Naive thymus-derived CD4-positive, alpha-beta T cell (primary cell): Measurements from ENCODE around the gene DMD. TPM values are rescaled to one million over a fixed set of nuclear protein-coding genes. Genes with fewer than 3 reads are reported as not detected.

ENCODE experiments used
- ATAC-seq: fragments of 150-1000 bp; cut with Tn5 transposase; 2 replicates; pipeline ENCODE4 v1.10.0; 2021; ENCODE audit warnings: mild to moderate bottlenecking, moderate library complexity
- CTCF ChIA-PET: fragments of 350-600 bp; sonication (Branson Sonifier 250); formaldehyde crosslinking; loops from one replicate; lab custom pipeline; 2021; ENCODE audit warnings: antibody characterized with exemption; lab: Charles Lee
- POLR2A ChIA-PET: fragments of 350-600 bp; sonication (Branson Sonifier 250); formaldehyde crosslinking; loops from one replicate; lab custom pipeline; 2021; ENCODE audit warnings: antibody characterized with exemption, inconsistent platforms; lab: Charles Lee
- DNase-seq, 9 donors: peaks; one replicate each; pipeline versions ENCODE4 v3.0.0 to v3.0.0-alpha.2; 2020 to 2022; ENCODE audit warnings: mixed read lengths in 1 of 9
- H3K27ac ChIP-seq: one replicate; pipeline ENCODE4 v1.7.0; 2013; ENCODE audit warnings: mild to moderate bottlenecking, low read depth, low read length, moderate library complexity
- H3K27me3 ChIP-seq, 2 donors: one replicate each; pipeline ENCODE4 v1.7.0; 2013; ENCODE audit warnings: low read length in 2 of 2, mild to moderate bottlenecking in 2 of 2, moderate library complexity in 2 of 2; ENCODE audit not compliant: control insufficient read depth in 2 of 2, insufficient read depth in 2 of 2
- H3K36me3 ChIP-seq, 3 experiments: 1 replicate in 2 of 3; 2 replicates in 1 of 3; pipeline ENCODE4 v1.7.0; 2013; ENCODE audit warnings: low read length in 3 of 3, mild to moderate bottlenecking in 3 of 3, moderate library complexity in 1 of 3; ENCODE audit not compliant: insufficient read depth in 3 of 3, control insufficient read depth in 2 of 3
- H3K4me1 ChIP-seq, 2 donors: one replicate each; pipeline ENCODE4 v1.7.0; 2013; ENCODE audit warnings: low read length in 2 of 2, mild to moderate bottlenecking in 2 of 2, moderate library complexity in 1 of 2; ENCODE audit not compliant: control insufficient read depth in 2 of 2, insufficient read depth in 2 of 2
- H3K4me3 ChIP-seq: 2 replicates; pipeline ENCODE4 v1.7.0; 2013; ENCODE audit warnings: mild to moderate bottlenecking, low read length
- H3K9me3 ChIP-seq, 3 experiments: 1 replicate in 2 of 3; 2 replicates in 1 of 3; pipeline ENCODE4 v1.7.0; 2013; ENCODE audit warnings: low read length in 3 of 3; ENCODE audit not compliant: control insufficient read depth in 2 of 3
- H3K27ac Mint-ChIP-seq, 9 donors: one replicate each; pipeline ENCODE4 v1.8.0; 2020 to 2022; ENCODE audit warnings: mixed read lengths in 9 of 9, mild to moderate bottlenecking in 8 of 9, moderate library complexity in 5 of 9, inconsistent platforms in 2 of 9
- H3K27me3 Mint-ChIP-seq, 5 donors: one replicate each; pipeline ENCODE4 v1.8.0; 2021 to 2022; ENCODE audit warnings: mixed read lengths in 5 of 5, mild to moderate bottlenecking in 1 of 5
- H3K36me3 Mint-ChIP-seq, 5 donors: one replicate each; pipeline ENCODE4 v1.8.0; 2020 to 2022; ENCODE audit warnings: mixed read lengths in 5 of 5, mild to moderate bottlenecking in 3 of 5, inconsistent platforms in 1 of 5
- H3K4me1 Mint-ChIP-seq, 7 donors: one replicate each; pipeline ENCODE4 v1.8.0; 2020 to 2022; ENCODE audit warnings: mixed read lengths in 7 of 7, mild to moderate bottlenecking in 3 of 7, inconsistent platforms in 1 of 7
- H3K4me3 Mint-ChIP-seq, 10 donors: one replicate each; pipeline ENCODE4 v1.8.0; 2020 to 2022; ENCODE audit warnings: mild to moderate bottlenecking in 10 of 10, mixed read lengths in 10 of 10, moderate library complexity in 6 of 10, inconsistent platforms in 2 of 10
- H3K9me3 Mint-ChIP-seq, 11 donors: one replicate each; pipeline ENCODE4 v1.8.0; 2020 to 2022; ENCODE audit warnings: mixed read lengths in 11 of 11, mild to moderate bottlenecking in 4 of 11, inconsistent platforms in 1 of 11, moderate library complexity in 1 of 11
- intact Hi-C, 2 donors: fragments of 100-400 bp; cut with micrococcal nuclease; formaldehyde crosslinking; loops; one replicate each; pipeline ENCODE4 v1.15.1; 2023
- polyA plus RNA-seq, 2 donors: library from polyadenylated mRNA; unstranded; fragments of 300-500 nt; fragmentation: Illumina TruSeq; gene quantifications; one replicate each; pipeline ENCODE4 v1.2.3, GENCODE V29; 2021
- total RNA-seq, 6 experiments: library from RNA in 5 of 6; stranded (reverse) in 5 of 6; gene quantifications; 1 replicate in 5 of 6; 2 replicates in 1 of 6; pipeline ENCODE4 v1.2.3 and lab custom pipeline; 2021 to 2026

The DMD gene
- total and polyA plus RNA-seq, 7 experiments from 2014 or later, result 0.02 to 4.9 (median 0.28) TPM; not detected in 3

DNA sequence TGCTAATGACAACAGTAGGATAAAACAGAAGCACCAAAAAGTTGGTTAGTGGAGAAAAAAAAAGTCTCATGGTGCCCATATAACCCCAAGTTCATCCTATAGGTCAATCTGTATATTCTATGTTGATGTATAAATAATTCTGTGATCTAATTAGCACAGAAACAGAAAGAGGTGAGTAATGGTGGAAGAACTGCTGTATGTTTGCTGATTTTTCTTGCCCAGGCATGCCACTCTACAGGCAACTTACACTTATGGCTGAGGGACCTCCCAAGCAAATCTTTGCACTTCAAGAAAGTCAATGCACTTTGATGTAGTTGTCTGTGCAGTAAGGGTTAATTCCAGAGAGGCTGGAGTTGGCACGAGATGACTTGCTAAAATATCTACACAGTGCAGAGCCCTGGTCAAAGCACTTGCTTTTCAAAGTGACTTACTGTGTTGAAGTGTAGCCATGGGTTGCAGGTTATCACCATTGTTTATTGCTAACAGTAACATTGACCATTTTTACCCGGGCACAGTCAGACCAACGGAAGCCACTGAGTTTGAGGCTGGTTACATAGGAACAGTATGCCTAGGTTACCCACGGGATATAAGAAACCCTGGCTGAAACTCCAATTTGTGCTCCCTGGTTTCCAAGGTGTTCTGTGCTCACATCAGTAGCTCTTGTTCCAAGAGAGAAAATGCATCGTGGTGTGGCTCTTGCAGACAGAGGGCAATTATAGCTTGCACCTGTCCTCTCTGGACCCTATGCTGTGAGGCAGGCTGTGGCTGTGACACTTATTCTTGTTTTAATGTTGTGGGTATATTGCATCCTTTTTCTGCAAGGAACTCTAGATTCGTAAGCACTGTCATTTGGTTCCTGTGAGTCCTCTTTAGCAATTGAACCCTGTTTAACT lies 1998.2 kb downstream of the DMD start:
- CTCF ChIA-PET, result no interaction called here
- POLR2A ChIA-PET, result no interaction called here
- intact Hi-C loops, result loop anchor here in 1 of 2 donors (10.0 kb wide), 2 partner anchors 212 to 442 kb away; no protein-coding TSS in a partner anchor
- H3K27me3 ChIP-seq, result no peaks in the 10 kb centered on the region
- Mint-ChIP-seq H3K4me1 (peaks cover 0 to 8% (median 0%) of the 10 kb centered on the region in 7 donors), H3K27me3 (no peaks in the 10 kb centered on the region), H3K4me3 (no peak overlapping the region), H3K9me3 (peaks cover 0 to 2% (median 0%) of the 10 kb centered on the region in 11 donors), H3K27ac (no peak overlapping the region), H3K36me3 (no peaks in the 10 kb centered on the region)
- no peaks in the 10 kb centered on the region for H3K36me3 ChIP-seq
- H3K27ac ChIP-seq, result no peak overlapping the region
- H3K4me3 ChIP-seq, result no peak overlapping the region
- no peaks in the 10 kb centered on the region for H3K4me1 ChIP-seq
- ATAC-seq, result no peak
- H3K9me3 ChIP-seq, result no peaks in the 10 kb centered on the region
- DNase-seq, result no peak

DNA sequence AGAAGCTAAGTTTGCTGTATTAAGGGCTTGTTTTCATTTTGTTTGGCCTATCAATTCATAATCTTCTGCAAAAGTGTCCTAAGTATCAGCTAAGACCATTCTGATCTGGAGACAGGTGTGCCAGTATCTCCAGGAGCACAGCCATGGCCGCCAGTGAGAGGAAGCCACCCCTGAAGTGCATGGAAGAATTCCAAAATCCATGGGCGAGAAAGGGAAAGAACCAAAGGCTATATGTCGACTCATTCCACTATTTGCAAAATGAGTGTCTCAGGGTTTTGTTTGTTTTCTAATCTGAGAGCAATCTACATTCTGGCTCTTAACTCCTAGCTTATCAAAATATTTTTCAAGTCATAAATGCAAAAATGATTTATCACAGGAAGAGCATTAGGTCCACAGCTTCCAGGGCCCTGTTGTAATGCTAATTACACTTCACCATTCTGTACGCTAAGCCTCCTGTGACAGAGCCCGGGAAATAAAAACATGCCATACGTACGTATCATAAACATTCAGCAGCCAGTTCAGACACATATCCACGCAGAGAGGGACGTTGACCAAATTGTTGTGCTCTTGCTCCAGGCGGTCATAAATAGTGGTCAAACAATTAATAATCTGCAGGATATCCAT lies 2002.2 kb downstream of the DMD start:
- intact Hi-C loops, result no loop called here
- H3K4me3 ChIP-seq, result no peak overlapping the region
- Mint-ChIP-seq H3K9me3 (peaks cover 0 to 5% (median 0%) of the 10 kb centered on the region in 11 donors), H3K27me3 (no peaks in the 10 kb centered on the region), H3K36me3 (no peaks in the 10 kb centered on the region), H3K4me3 (no peak overlapping the region), H3K4me1 (peaks cover 0 to 4% (median 0%) of the 10 kb centered on the region in 7 donors), H3K27ac (no peak overlapping the region)
- no peak for ATAC-seq
- H3K27ac ChIP-seq, result no peak overlapping the region
- no peaks in the 10 kb centered on the region for H3K36me3 ChIP-seq
- ChIA-PET CTCF (no interaction called here), POLR2A (no interaction called here)
- H3K27me3 ChIP-seq, result no peaks in the 10 kb centered on the region
- H3K4me1 ChIP-seq, result no peaks in the 10 kb centered on the region
- no peak for DNase-seq
- H3K9me3 ChIP-seq, result no peaks in the 10 kb centered on the region

DNA sequence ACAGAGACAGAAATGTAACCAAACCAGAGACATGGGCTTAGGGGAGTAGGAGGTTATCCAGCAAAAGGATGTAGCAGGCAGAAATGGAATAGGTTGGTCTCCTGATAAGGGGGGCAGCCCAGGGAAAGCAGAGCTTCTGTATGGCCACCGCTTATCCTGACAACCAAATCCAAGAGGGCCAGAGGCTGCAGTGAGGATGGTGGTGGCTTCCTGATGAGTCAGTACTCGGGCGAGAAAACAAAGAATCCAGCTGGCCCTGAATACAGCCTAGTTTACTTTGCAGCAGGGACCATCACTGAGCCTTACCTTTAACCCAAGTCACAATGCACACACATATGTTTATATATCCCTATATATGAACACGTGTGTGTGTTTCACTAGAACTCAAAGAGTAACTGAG lies 2009.8 kb downstream of the DMD start:
- H3K27ac ChIP-seq, result no peak overlapping the region
- no peaks in the 10 kb centered on the region for H3K9me3 ChIP-seq
- no peaks in the 10 kb centered on the region for H3K27me3 ChIP-seq
- no peaks in the 10 kb centered on the region for H3K9me3 Mint-ChIP-seq
- H3K4me1 Mint-ChIP-seq, result no peaks in the 10 kb centered on the region
- H3K36me3 ChIP-seq, result no peaks in the 10 kb centered on the region
- no peak overlapping the region for H3K27ac Mint-ChIP-seq
- POLR2A ChIA-PET, result no interaction called here
- CTCF ChIA-PET, result no interaction called here
- intact Hi-C loops, result no loop called here
- H3K36me3 Mint-ChIP-seq, result no peaks in the 10 kb centered on the region
- H3K4me3 Mint-ChIP-seq, result no peak overlapping the region
- no peaks in the 10 kb centered on the region for H3K27me3 Mint-ChIP-seq
- no peak overlapping the region for H3K4me3 ChIP-seq
- no peaks in the 10 kb centered on the region for H3K4me1 ChIP-seq
- no peak for ATAC-seq
- no peak for DNase-seq

DNA sequence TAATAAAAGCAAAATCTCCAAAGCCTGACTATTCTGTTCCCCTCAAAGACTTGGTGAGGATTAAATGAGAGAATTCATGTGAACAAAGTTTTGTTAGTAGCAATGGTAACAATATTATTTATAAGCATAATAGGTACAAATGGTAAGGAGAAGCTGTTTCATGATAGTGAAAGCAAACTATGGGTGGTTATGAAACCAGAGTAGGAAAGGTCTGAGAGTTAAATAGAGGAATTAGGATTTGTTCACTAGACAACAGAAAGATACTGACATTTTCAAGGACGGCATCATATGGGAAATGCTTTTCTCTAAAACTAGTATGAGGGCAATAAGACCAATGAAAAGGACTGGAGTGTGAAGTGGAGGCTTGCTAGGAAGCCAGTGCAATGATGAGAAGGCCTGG lies 2010.9 kb downstream of the DMD start:
- H3K4me1 Mint-ChIP-seq, result no peaks in the 10 kb centered on the region
- no peaks in the 10 kb centered on the region for H3K27me3 Mint-ChIP-seq
- no peaks in the 10 kb centered on the region for H3K36me3 Mint-ChIP-seq
- DNase-seq (no peak), ATAC-seq (no peak)
- Histone ChIP-seq H3K36me3 (no peaks in the 10 kb centered on the region), H3K4me3 (no peak overlapping the region), H3K27me3 (no peaks in the 10 kb centered on the region), H3K27ac (no peak overlapping the region), H3K9me3 (no peaks in the 10 kb centered on the region), H3K4me1 (no peaks in the 10 kb centered on the region)
- H3K9me3 Mint-ChIP-seq, result no peaks in the 10 kb centered on the region
- no peak overlapping the region for H3K27ac Mint-ChIP-seq
- intact Hi-C loops, result no loop called here
- ChIA-PET CTCF (no interaction called here), POLR2A (no interaction called here)
- no peak overlapping the region for H3K4me3 Mint-ChIP-seq

DNA sequence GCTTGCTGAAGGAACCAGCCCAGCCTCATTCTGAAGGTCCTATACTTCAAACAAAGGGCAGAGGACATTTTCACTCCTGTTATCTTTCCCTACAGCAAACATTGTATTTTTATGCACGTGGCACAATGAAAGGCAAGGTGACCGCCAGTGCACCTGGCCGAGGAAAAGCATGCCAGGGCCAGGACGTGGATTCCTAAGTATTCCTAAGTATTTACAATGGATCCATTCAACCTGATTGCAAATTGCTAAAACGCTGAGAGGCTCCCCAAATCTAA lies 2011.6 kb downstream of the DMD start:
- Mint-ChIP-seq H3K4me3 (no peak overlapping the region), H3K9me3 (no peaks in the 10 kb centered on the region), H3K4me1 (no peaks in the 10 kb centered on the region), H3K27me3 (no peaks in the 10 kb centered on the region), H3K27ac (no peak overlapping the region), H3K36me3 (no peaks in the 10 kb centered on the region)
- CTCF ChIA-PET, result no interaction called here
- H3K4me1 ChIP-seq, result no peaks in the 10 kb centered on the region
- ATAC-seq (no peak), DNase-seq (no peak)
- no peaks in the 10 kb centered on the region for H3K9me3 ChIP-seq
- intact Hi-C loops, result no loop called here
- no peak overlapping the region for H3K27ac ChIP-seq
- H3K4me3 ChIP-seq, result no peak overlapping the region
- no peaks in the 10 kb centered on the region for H3K36me3 ChIP-seq
- POLR2A ChIA-PET, result no interaction called here
- H3K27me3 ChIP-seq, result no peaks in the 10 kb centered on the region

DNA sequence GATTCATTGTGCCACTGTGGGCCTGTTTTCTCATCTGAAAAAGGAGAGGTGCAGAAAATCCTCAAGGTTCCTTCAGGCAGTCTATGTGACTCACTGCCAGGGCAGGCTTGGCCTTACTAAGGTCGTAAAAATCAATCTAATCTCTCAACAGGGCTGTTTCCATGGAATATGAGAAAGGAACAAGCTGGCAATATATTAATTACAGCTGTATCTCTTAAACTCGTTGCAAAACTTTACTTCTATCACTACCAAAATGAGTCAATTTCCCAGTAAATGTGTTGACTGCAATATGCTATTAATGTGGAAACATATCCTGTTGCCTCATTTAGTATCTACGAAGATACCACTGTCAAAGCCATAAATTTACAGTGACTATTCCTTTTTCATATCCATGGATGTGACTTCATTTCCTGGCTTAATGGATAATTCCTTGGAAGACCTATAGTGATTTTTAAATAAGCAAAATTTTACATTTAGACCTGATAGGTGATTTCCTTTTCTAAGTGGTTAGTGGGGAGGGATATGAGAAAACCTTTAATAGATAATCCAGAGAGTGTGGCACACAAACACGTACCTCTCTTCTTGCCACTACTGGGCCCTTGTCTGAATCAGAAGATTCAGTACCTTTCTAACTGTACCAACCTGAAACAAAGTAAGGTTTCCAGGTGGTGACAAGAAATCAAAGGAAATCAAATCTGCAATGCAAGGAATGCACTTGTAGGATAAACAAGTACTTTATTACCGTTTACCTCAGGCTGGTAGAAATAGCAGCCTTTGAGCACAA lies 2012.1 kb downstream of the DMD start:
- Mint-ChIP-seq H3K36me3 (no peaks in the 10 kb centered on the region), H3K4me3 (no peak overlapping the region), H3K27me3 (no peaks in the 10 kb centered on the region), H3K27ac (no peak overlapping the region), H3K9me3 (peaks cover 0 to 1% (median 0%) of the 10 kb centered on the region in 11 donors), H3K4me1 (no peaks in the 10 kb centered on the region)
- Histone ChIP-seq H3K4me3 (no peak overlapping the region), H3K27me3 (no peaks in the 10 kb centered on the region), H3K36me3 (no peaks in the 10 kb centered on the region), H3K4me1 (no peaks in the 10 kb centered on the region), H3K9me3 (no peaks in the 10 kb centered on the region), H3K27ac (no peak overlapping the region)
- POLR2A ChIA-PET, result no interaction called here
- CTCF ChIA-PET, result no interaction called here
- ATAC-seq (no peak), DNase-seq (no peak)
- intact Hi-C loops, result no loop called here
